OCI-LY1 (cell line): ENCODE results near the gene MYO10.

ENCODE experiments used
- CTCF ChIP-seq: fragments of 200-600 bp; sonication (generic), shearing (Covaris generic); IDR thresholded peaks from 2 replicates; pipeline ENCODE4 v1.5.1; 2017; ENCODE audit warnings: mild to moderate bottlenecking, antibody characterized with exemption, low read length, moderate library complexity, mixed read lengths
- EZH2 ChIP-seq: fragments of 200-600 bp; sonication (generic), shearing (Covaris generic); IDR thresholded peaks from 2 replicates; pipeline ENCODE4 v1.8.0; 2017; ENCODE audit warnings: borderline replicate concordance, mixed run types, mild to moderate bottlenecking, antibody characterized with exemption, low read length, moderate library complexity, mixed read lengths

DNA sequence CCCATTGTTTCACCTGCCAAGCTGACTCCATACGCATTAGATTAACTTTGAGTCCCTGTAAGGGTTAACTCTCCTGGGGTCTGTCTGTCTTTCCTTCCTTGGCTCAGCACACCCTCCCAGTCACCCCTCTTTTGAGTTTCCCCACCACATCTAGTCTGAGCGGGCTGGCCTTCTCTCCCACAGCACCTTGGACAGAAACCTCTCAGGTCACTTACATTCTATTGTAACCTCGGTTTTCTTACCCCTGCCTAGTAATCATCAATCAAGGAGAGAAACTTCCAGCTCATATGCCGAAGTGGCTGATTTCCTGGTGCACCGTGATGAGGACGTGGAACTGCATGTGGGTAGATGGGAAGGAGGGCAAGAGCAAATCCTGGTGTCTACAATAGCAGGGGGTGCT, 102.1 kb downstream of the MYO10 start:
- TF ChIP-seq CTCF (no peak), EZH2 (no peak)
